NCI-H460 (cell line): ENCODE measurements around the gene LSM12. TPM values are rescaled to one million over a fixed set of nuclear protein-coding genes. Genes with fewer than 3 reads are reported as not detected.

ENCODE experiments used
- DNase-seq: peaks from one replicate; pipeline ENCODE4 v3.0.0-alpha.2; 2016; ENCODE audit warnings: low read depth; ENCODE audit errors: extremely low read depth
- total RNA-seq: library from RNA; depleted of rRNA; stranded (reverse); fragments of >200 nt; shearing (Covaris generic); gene quantifications from 2 replicates; pipeline ENCODE4 v1.2.3, GENCODE V29; 2014

The LSM12 gene
- total RNA-seq, 1 experiment from 2014 or later, result 76.3 TPM

DNA sequence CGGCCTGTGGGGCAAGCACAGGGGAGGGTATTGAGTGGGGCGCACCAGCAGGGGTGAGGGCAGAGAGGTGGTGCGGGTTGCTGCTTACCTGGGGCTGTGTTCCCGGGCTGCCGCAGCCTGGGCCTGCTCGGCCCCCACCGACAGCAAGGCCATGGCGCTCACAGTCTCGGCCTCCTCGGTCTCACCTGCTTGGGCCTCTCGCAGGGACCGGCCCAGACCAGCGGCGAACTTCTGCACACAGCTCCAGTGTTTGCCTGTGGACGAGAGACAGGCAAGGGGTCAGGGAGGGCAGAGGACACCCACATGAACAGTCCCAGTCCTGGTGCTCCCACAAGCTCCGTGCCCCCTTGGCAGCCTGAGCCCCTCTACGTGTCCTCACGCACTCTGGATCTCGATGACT lies 11.9 kb upstream of the LSM12 start:
- DNase-seq, result no peak

DNA sequence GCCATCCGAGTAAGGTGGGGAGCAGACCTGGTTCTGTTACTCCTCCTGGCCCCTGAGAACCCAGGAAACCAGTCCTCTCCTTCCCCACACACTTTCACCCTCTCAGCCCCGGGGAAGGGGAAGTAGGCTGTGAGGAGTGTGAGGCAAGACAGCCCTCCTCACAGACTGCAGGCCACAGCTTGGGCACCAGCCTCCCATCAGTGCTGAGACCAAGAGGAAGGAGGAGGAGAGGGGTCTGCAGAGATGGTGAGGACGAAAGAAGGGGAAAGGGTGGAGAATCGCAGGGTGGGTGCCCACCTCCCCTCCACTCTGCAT lies 11.1 kb upstream of the LSM12 start:
- no peak for DNase-seq

DNA sequence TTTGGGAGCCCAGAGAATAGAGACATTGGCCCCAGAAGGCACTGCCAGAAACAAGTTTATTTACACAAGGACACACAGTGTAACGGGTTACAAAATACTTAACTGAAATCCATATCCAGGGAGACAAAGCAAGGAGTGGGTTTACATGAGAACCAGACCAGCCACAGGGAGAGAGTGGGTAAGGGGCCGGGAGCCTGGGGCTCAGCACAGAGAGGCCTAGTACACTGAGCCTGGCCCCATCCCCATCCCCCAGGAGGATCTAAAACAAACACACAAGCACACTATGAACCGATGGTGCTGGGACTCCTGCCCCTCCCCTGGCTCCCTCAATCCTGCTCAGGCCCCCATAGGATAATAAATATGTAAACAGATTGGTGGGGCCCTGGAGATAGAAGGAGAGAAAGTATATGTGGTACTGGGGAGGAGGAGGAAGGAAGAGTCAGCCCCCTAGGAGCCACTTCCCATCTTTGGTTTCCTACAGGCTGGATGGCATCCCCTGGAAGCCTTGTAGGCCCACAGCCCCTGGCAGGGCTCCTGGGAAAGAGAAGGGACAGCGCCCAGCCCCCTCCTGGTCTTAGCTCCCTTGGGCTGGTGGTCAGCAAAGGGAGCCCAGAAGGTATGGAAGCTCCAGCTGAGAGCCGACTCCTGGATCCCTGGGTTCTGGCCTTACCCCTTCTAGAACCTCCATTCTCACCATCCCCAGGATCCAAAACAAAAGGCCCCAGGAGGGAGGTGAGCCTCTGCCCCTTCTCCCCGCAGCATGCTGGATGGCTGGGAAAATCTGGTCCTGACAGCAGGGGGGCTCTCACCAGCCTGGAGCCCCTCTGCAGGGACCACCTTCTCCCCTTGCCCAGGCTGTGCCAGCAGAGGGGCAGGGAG lies 10.5 kb upstream of the LSM12 start:
- DNase-seq, result no peak

DNA sequence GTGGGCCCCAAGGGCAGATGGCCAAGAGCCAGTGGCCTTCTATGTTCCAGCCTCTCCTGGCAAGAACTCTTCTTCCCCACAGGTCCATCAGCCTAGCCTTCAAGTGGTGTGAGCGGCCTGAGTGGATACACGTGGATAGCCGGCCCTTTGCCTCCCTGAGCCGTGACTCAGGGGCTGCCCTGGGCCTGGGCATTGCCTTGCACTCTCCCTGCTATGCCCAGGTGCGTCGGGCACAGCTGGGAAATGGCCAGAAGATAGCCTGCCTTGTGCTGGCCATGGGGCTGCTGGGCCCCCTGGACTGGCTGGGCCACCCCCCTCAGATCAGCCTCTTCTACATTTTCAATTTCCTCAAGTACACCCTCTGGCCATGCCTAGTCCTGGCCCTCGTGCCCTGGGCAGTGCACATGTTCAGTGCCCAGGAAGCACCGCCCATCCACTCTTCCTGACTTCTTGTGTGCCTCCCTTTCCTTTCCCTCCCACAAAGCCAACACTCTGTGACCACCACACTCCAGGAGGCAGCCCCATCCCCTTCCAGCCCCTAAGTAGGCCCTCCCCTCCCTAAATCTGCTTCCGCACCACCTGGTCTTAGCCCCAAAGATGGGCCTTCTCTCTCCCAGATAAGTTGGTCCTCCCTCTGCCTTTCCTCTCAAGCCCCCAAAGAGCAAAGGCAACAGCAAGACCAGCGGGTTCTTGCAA lies 9.3 kb upstream of the LSM12 start:
- DNase-seq, result no peak

DNA sequence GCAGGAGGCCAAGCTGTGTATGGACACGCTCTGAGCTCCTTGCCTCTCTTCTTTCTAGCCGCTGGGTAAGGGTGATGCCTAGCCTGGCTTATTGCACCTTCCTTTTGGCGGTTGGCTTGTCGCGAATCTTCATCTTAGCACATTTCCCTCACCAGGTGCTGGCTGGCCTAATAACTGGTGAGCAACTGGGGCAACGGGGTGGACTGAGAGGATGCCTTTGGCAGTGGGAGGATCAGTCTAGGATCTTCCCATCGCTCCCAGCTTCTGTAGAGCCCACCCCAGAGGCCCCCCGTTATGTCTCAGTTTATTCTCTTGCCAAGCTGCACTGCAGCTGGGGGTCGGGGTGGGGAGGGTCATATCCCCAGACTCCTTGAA lies 8.4 kb upstream of the LSM12 start:
- no peak for DNase-seq

DNA sequence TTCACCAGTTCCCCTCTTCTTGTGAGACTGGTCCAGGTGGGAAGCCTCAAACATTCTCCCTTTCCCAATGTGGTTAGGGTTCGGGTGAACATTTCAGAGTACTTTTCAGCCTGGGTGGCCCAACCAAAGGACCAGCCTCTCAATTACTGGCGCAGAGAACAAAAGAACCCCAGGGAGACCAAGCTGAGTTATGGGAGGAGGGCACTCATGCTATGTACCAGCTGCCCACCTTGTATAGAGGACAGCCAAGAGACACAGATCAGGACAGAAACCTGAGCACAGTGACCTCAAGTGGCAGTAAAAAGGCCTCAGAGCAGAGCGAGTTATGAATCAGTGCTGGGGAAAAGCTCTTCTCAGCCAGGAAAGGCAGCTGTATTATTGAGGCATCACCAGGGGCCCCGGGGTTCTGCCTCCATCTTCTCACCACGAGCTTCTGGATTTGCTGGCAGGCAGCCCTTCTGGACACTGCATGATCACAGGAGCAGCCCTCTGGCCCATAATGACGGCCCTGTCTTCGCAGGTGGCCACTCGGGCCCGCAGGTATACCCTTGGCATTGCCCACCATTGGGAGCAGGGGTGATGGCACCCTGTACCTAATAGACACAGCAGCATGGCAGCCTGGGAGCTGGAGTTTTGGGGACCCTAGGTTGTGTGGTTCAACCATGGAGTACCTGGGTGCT lies 7.9 kb upstream of the LSM12 start:
- DNase-seq, result no peak

DNA sequence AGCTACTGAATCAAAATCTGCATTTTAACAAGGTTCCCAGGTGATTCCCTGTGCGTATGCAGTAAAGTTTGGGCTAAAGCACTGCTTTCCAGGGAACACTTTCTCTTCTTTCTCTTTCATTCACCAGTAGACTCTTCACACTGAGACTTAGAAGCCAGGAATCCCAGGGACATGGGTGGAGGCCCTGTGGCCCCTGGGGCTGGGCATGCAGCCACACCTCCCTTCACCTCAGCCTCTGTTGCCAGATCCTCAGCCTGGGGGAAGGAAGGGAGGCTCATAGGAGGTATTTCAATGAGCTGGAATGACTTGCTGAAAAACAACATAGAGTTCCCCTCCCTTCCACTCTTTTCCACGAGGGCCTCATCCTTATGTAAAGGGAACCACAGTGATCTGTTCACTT lies 5.3 kb upstream of the LSM12 start:
- no peak for DNase-seq

DNA sequence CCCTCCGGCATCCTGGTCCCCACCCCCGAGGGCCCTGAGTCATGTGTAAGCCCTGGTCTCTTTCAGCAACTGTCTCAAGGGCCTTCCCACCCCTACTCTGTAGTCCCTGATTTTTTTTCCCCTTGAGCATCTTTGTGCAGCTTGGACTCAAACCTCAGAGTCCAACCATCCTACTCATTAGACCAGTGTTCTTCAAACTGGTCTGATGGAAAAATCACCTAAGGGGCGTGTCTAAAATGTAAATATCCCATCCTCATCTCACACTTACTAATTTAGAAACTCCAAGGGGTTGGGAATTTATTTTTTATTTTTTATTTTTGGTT lies 4.7 kb upstream of the LSM12 start:
- DNase-seq, result no peak

DNA sequence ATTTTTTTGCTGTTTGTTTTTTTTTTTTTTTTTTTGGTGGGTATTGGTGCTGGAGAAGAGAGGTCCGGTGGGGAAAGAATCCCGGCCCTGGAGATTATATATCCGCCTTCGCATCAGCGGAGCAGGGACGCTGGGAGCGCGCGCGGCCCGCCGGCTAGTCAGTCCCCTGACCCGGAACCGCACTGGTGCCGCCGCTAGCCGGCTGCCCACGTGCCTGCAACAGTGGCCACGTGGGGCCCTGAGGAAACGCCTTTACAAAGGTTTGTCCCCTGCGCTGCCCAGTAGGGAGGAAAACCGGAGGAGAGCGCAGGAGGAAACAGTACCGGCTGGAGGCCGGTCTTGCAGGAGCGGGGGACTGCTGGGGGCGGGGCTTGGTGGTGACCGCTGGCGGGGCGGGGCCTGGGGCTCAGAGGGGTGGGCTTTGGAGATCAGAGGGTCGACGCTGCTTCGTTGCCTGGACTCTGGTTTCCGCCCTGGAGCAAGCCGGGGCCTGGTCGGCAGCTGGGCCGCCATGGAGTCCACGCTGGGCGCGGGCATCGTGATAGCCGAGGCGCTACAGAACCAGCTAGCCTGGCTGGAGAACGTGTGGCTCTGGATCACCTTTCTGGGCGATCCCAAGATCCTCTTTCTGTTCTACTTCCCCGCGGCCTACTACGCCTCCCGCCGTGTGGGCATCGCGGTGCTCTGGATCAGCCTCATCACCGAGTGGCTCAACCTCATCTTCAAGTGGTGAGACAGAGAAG lies 4.2 kb upstream of the LSM12 start, which contains the start of gene G6PC3:
Gene G6PC3 (plus strand): TSS at position 281 of the 743 bp plus-strand sequence. CDS start 231 bp downstream, at position 512.
- DNase-seq, result peak; percentile 98

DNA sequence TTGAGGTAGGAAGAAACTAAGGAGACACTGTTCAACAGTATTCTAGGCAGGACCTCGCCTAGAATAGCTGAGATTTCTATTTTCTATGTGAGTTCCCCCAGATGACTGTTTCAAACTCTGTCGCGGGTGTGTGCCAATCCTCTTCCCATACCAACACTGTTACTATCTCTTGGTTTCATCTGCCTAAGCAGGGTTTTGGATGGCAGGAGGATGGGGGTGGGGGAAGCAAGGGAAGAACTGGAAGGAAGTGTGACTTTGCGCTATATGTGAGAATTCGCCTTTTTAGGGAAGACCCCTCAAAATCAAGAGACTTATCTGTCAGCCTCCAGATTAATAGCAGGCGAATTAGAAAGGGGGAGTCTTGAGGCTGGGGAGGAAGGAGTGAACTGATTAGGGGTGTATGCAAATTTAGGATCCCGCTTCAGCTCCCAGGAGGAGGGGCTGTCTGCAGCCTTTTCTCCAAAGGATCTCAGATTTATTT lies 3.5 kb upstream of the LSM12 start:
- peak; percentile 64 for DNase-seq

DNA sequence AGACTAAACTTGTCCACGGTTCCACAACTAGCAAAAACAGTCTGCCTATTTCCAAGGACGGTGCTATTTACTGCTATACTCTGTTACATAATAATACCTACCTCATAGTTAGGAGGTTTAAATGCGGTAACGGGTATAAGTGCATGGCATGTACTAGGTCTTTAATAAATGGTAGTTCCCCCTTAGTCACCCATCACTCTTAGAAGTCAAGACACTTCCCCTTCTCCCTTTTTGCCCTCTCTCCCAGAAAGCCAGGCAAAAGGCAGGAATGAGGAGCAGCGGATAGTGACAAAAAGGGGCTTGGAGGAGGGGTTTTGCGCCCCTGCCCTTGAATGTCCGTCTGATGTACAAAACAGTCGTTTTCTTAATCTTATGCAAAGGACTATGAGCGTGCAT lies 1.1 kb upstream of the LSM12 start:
- DNase-seq, result no peak

DNA sequence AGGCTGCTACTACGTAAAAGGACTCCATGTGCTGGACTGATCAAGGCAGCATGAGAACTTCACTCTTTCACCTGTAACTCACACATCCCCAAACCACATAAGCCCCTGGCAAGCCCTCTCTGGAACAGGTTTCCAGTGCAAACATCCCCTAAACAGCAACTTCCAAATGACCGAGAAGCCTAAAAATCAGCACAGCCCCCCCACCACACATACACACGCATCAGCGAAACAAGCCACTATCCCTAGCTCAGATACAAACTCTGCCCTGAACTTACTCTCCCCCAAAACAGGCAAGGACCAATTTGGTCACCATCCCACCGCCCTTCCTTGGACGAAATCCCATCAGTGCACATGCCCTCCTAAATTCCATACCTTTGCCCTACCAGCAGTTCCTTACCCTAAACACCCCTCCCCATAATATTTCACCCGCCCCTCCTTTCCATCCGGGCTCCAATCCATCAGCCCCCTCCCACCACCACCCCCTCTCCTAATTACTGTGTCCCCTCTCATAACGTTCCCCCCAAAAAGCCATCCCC lies 735 bp downstream of the LSM12 start:
- DNase-seq, result no peak

DNA sequence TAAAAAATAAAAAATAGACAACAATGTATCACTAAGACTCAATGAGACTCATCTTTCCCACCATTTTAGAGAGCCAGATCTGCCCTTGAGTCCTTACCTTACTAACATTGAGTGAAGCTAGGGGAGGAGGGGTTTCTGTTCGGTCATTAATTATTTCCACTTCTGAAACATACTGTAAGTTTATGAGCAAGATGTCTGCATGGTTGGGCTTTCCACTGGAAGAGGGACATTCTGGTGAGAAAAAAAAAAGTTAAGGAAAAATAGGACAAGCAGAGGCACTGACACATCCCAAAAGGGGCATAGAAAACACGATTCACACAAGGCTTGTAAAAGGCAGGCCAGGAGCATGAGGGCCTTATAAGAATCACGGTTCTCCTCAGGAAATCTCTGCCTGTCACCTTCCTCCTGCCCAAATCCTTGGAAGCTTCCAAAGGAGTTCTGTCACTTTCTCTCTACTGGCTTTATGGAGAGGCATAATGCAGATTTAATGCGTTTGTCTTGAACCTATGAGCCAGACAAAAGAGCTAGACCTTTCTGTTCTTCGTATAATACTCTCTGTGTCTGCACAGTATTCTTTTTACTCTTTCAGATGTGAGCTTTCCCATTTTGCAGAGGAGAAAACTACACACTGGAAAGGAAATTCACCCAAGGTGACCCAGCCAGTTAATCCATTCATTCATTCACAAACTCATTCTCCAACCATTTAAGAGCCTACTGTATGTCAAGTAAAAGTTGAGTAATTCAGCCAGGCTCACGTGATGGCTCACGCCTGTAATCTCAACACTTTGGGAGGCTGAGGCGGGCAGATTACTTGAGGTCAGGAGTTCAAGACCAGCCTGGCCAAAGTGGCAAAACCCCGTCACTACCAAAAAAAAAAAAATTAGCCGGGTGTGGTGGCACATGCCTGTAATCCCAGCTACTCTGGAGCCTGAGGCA lies 2.5 kb downstream of the LSM12 start:
- DNase-seq, result no peak

DNA sequence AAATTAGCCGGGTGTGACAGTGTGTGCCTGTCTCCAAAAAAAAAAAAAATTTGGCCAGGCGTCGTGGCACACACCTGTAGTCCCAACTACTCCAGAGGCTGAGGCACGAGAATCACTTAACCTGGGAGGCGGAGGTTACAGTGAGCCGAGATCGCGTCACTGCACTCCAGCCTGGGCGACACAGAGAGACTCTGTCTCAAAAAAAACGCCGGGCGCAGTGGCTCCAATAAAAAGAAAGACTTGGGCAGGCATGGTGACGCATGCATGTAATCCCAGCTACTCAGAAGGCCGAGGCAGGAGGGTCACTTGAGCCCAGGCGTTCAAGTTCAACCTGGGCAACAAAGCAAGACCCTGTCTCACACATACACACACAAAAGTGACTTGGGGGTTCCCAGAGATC lies 3.6 kb downstream of the LSM12 start:
- no peak for DNase-seq

DNA sequence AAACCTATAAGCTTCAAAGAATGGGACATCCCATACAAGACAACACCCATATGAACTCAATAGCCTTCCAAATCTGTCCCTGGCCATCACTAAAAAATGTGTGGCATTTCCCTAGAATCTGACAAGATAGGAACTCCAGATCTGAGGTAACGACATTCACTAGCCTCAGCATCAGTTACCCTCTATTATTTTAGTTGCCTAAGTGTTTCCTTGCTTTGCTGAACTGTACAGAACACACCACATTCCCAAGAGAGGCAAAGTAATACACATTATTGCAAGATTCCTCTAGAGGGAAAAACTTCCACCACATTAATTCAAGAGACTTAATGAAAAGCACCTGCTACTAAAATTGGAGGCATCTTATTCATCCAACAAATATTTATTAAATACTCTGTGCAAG lies 5.0 kb downstream of the LSM12 start:
- no peak for DNase-seq

DNA sequence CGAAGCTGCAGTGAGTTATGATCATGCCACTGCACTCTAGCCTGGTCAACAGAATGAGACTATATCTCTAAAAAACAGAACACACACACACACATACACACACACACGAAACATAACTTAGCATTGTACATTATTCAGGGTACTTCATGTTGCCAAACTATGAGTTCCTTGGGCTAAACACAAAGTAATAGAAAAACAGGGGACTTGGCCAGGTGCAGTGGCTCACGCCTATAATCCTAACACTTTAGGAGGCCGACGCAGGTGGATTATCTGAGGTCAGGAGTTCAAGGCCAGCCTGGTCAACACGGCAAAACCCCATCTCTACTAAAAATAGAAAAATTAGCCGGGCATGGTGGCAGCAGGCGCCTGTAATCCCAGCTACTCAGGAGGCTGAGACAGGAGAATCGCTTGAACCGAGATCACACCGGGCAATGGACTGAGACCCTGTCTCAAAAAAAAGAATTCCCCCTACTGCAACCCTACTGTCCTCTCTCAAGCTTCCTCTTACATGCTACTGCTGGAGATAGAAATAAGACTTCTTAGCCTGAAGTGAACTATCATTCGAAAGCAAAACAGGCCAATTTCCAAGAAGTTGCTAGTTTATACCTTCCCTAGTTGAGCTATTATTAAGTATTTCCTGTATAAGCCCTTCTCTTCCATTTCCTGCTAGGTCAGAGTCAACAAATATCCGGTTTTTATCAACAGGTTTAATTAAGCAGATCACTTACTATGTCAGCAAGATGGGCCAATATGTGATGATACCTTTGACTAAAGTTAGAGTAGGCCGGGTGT lies 7.2 kb downstream of the LSM12 start:
- no peak for DNase-seq

DNA sequence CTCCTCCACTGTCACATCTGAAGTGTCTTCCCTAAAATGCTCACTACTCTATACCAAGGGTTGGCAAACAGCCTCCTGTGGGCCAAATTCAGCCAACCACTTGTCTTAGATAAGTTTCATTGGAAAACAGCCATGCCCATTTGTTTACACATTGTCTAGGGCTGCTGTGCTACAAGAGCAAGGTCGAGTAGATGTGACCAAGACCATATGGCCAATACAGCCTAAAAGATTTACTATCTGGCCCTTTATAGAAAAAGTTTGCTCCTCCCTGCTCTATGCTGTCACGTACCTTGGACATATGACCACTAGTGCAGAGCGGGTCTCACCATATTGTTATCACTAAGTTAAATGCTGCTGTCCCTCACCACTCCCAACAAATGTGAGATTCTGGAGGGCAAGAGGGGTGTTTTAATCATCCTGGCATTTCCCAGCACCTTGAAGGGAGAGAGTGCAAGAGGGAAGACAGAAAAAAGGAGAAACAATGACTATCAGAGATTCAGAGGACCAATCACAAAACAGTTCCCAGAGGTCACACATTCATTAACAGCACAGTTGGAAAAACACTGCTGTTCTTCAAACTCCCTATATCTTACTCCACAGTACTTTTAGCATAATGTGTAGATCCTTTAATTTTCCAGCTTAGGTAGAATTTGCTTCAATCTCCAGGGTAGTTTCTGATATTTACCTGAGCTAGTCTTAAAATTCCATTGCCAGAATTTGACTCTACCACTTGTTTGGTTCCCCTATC lies 13.2 kb downstream of the LSM12 start:
- no peak for DNase-seq
